Liver (tissue), 3 donors: ENCODE measurements around the gene TAAR9.

Source experiments
- JUND ChIP-seq, 2 donors: IDR thresholded peaks; 2 replicates each; pipeline ENCODE4 v1.6.1; 2016; ENCODE audit warnings: antibody characterized with exemption in 2 of 2
- TF ChIP-seq, protein P1 (sequence below): fragments of 150-350 bp; IDR thresholded peaks from 2 replicates; pipeline ENCODE4 v1.5.1; 2017; ENCODE audit warnings: improper control_type of control experiment, low read depth, low read length; ENCODE audit not compliant: missing input control
- donor health status: healthy.
- donor health status: healthy.

DNA sequence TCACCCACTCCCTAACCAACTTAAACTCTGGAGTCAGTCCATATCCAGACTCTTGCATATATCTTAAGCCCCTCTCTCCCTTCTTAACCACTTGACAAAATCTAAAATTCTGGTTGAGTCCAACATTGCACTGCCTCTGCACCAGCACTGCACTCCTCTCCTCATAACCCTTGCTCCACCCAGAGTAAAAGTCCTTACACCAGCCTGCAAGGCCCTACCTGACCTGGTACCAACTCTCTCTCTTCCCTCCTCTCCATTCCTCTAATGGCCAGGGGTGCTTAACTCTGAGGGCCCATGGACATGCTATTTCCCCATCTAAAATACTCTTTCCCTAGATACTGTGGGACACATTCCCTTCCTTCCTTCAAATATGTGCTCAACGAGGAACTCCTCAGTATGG lies 46.2 kb upstream of the TAAR9 start:
- no peak for TF ChIP-seq JUND (IDR thresholded peaks at IDR 0.05)
- TF ChIP-seq, protein P1, sequence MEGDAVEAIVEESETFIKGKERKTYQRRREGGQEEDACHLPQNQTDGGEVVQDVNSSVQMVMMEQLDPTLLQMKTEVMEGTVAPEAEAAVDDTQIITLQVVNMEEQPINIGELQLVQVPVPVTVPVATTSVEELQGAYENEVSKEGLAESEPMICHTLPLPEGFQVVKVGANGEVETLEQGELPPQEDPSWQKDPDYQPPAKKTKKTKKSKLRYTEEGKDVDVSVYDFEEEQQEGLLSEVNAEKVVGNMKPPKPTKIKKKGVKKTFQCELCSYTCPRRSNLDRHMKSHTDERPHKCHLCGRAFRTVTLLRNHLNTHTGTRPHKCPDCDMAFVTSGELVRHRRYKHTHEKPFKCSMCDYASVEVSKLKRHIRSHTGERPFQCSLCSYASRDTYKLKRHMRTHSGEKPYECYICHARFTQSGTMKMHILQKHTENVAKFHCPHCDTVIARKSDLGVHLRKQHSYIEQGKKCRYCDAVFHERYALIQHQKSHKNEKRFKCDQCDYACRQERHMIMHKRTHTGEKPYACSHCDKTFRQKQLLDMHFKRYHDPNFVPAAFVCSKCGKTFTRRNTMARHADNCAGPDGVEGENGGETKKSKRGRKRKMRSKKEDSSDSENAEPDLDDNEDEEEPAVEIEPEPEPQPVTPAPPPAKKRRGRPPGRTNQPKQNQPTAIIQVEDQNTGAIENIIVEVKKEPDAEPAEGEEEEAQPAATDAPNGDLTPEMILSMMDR: no peak
